ENCODE data around the gene ELK3. TPM values are rescaled to one million over a fixed set of nuclear protein-coding genes. Genes with fewer than 3 reads are reported as not detected.

The ELK3 gene
- total and polyA plus RNA-seq, 9 of the 15 experiments (the other 6 are each of a cell fraction or from before 2014, with no cell fraction given) = 1.5 to 5.5 (median 2.9) TPM

- BruUV-seq (replicated peaks) = no TSS peak
- no peaks in the 10 kb centered on the region for H3K79me2 ChIP-seq (ENCODE audit: control insufficient read depth, insufficient read depth, low read length)
- H3K9ac ChIP-seq (ENCODE audit: insufficient read depth in 1 of 2, low read depth in 2 of 2, low read length in 2 of 2) = no peak overlapping the region
- no peaks in the 10 kb centered on the region for H3K9me3 ChIP-seq (replicated peaks; ENCODE audit: control insufficient read depth, insufficient read depth, low read depth, low read length)
- H3K9me1 ChIP-seq (ENCODE audit: control insufficient read depth, insufficient read depth, low read length) = no peaks in the 10 kb centered on the region
- TF ChIP-seq ZMIZ1 (IDR thresholded peaks at IDR 0.05; ENCODE audit: low read depth in 2 of 2, low read length in 2 of 2) = no peak
- no peak for TF ChIP-seq TRIM28 (IDR thresholded peaks at IDR 0.05)
- no peak for TF ChIP-seq ZNF398 (CRISPR knock-in tag; IDR thresholded peaks at IDR 0.05)
- TF ChIP-seq ZHX1 (conservative IDR thresholded peaks at IDR 0.05; ENCODE audit: low read length) = no peak
- no peak for TF ChIP-seq ELK3 (CRISPR knock-in tag; IDR thresholded peaks at IDR 0.05)
- TF ChIP-seq ZFP30 (CRISPR knock-in tag; IDR thresholded peaks at IDR 0.05; ENCODE audit: borderline replicate concordance) = no peak
- no peak for TF ChIP-seq ZNF274 (IDR thresholded peaks at IDR 0.05; ENCODE audit: borderline replicate concordance, low read depth, low read length)
- TF ChIP-seq XRCC5 (IDR thresholded peaks at IDR 0.05; ENCODE audit: low read depth, low read length) = no peak
- no peak for TF ChIP-seq ELF2 (CRISPR knock-in tag; IDR thresholded peaks at IDR 0.05)
- TF ChIP-seq ZNF280A (IDR thresholded peaks at IDR 0.05; ENCODE audit: low read depth, partially characterized antibody) = no peak
- DNase-seq (ENCODE audit: extremely low read depth in 1 of 4, low spot score in 3 of 4) (no peak), FAIRE-seq (no peak), ATAC-seq (no peak)
- intact Hi-C loops (cut with micrococcal nuclease) (no loop called here), in situ Hi-C loops (cut with MboI) (no loop called here)
- 16% methylated on average over 11 of the region's 11 CpGs for WGBS (ENCODE audit: insufficient coverage, low coverage, missing lambda C conversion rate)
- no peak overlapping the region for H2AFZ ChIP-seq (ENCODE audit: low read depth, low read length)
- H3K27me3 ChIP-seq (ENCODE audit: control insufficient read depth in 2 of 2, insufficient read depth in 2 of 2, low read length in 2 of 2) = peaks cover 18 to 65% of the 10 kb centered on the region in 2 experiments
- no peak overlapping the region for H3K27ac ChIP-seq (ENCODE audit: extremely low read depth, low read depth, low read length)
- H4K20me1 ChIP-seq (replicated peaks; ENCODE audit: control insufficient read depth, insufficient read depth, low read length) = no peaks in the 10 kb centered on the region
- ChIA-PET POLR2A (no interaction called here), CTCF (ENCODE audit: low intra/inter-chr PET ratio) (no interaction called here)
- no peak overlapping the region for H3K4me3 ChIP-seq
- 0 out of 5 replicates have a peak, but pooled peaks cover 0 to 4% of the 10 kb centered on the region in 2 experiments for H3K4me1 ChIP-seq (replicated peaks in 1 of 2; ENCODE audit: control insufficient read depth in 2 of 2, insufficient read depth in 2 of 2, low read length in 2 of 2)
- no peak overlapping the region for H3K4me2 ChIP-seq (ENCODE audit: insufficient read depth, low read length)
- H3K36me3 ChIP-seq (ENCODE audit: control insufficient read depth, insufficient read depth, low read length) = no peaks in the 10 kb centered on the region
These were observed 42.0 kb upstream of the ELK3 start for GRCh38 chr12:96152164-96152563.
